NK-92 (cell line): ENCODE data around the gene CYLC1.

Experiments used
- DNase-seq: peaks from one replicate; lab custom pipeline; 2025; ENCODE audit not compliant: unreplicated experiment; lab: John Stamatoyannopoulos, UW

Gene CYLC1, protein sequence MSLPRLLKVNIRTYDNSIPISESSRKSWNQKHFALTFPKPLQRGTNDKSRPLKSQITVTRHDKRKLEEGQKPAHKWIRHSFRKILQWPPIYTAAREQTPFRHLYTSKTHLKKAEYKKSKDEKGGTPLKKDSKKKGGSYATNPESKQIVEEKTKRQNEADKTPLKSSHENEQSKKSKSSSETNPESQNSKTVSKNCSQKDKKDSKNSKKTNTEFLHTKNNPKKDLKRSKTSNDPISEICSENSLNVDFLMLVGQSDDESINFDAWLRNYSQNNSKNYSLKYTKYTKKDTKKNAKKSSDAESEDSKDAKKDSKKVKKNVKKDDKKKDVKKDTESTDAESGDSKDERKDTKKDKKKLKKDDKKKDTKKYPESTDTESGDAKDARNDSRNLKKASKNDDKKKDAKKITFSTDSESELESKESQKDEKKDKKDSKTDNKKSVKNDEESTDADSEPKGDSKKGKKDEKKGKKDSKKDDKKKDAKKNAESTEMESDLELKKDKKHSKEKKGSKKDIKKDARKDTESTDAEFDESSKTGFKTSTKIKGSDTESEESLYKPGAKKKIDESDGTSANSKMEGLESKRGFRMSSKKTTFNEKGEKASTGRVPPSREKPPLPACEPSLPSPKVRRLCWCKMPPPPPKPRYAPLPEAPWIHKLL

DNA sequence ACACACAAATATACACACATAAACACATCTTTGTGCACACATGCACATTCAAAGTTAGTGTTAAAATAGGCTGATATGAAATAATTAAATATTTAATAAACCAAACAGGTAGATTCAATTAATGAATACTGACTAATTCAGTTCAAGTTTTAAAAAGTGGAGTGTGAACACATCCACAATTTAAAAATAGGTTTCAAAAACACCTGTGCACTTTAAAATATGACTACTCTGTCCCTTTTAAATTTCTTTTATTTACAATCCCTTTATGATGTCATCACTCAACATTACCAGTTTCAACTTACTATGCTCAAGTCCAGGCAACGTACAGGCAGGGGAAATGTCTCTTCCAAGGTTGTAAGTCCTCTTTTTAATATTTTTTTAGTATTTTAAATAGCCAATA lies at the start of gene CYLC1:
Gene CYLC1 (plus strand): TSS at position 301 of the 400 bp plus-strand sequence. CDS start 37 bp downstream, at position 338.
- no peak for DNase-seq

DNA sequence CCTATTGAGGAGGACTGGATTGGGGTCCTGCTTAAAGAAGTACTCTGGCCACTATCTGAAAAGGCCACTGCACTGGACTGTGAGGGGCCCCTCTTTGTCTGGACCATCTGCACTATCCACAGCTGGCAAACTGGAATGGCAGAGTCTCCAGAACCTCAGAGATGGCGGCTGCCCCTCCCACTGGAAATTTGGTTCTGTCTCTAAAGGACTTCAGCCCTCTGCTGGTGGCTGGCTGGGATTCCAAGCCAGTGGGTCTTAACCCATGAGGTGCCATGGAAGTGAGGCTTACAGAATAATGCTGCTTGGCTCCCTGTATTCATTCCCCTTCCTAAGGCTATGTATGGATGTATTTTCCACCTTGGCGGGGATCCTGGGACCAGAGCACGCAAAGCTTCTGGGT lies 41.6 kb upstream of the CYLC1 start:
- DNase-seq = no peak

DNA sequence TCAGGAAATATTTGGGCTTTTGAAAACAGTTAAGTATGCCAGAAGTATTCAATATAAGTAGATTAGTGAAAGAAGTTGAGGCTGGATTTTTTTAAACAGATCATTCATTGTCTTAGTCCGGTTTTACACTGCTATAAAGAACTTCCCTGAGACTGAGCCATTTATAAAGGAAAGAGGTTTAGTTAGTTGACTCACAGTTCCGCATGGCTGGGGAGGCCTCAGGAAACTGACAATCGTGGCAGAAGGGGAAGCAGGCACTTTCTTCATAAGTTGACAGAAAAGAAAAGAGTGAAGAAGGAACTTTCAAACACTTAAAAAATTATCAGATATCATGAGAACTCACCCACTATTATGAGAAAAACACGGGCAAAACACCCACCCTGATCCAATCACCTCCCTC lies 31.1 kb upstream of the CYLC1 start:
- DNase-seq = no peak

DNA sequence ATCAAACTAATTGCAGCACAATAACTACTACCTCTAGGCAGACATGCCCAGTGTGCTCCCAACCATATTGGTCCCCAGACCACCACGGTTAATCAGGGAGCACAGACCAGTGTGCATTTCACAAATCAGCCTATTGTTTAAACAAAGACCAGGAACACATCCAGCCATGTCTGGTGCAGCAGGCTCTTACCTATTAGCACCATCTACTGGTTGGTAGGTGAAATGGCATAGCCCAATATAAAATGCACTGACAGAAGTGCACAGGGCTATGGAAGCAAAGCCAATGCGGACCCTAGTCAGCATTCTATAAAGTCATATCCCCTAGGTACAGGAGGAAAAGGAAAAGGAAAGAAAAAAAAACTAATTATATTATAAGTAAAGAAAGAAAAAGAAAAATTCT lies 15.5 kb upstream of the CYLC1 start:
- no peak for DNase-seq

DNA sequence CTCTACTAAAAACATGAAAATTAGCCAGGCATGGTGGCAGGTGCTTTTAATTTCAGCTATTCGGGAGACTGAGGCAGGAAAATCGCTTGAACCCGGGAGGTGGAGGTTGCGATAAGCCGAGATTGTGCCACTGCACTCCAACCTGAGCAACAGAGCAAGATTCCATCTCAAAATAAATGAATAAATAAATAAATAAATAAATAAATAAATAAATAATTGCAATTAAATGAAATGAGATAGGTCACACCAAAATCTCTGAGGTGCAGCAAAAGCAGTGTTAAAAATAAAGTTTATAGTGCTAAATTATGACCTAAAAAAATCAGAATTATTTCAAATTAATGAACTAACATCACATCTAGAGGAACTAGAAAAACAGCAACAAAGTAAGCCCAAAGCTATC lies 13.6 kb upstream of the CYLC1 start:
- no peak for DNase-seq

DNA sequence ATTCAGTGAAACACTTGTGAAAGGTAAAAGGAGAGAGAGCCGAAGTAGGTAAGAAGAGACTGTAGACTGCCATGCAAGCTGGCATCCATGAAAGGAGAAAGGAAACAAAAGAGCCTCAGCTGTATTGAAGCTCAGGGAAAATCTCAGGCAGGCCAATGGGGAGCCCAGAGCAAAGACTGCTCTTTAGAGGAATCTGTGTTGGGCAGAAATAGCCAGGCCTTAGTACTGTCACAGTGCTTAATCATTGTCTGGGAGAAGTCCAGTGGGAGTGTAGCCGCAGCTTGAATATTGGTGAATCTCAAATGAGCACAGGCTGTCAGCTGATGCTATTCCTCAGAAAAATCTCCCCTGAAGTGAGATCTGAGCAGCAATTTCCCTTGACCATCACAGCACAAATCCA lies 27.6 kb downstream of the CYLC1 start:
- DNase-seq = no peak

DNA sequence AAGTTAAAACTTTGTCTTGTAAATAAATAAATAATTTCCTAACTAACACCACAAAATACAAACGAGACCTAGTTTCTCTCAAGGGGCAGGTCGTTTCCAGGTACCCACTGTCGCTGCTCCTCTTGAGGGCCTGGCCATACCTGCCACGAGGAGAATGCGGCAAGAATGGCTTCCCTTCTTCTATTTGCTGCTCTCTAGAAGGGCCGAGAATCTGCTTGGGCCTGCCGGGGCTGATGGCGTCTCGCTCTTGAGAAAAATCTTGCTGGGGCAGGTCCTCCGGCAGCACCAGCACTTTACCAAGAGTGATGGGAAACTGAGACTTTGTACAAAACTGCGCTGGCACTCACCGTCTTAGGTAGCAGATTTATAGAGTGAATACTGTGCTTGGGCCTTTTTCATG lies 31.5 kb downstream of the CYLC1 start:
- DNase-seq = no peak

DNA sequence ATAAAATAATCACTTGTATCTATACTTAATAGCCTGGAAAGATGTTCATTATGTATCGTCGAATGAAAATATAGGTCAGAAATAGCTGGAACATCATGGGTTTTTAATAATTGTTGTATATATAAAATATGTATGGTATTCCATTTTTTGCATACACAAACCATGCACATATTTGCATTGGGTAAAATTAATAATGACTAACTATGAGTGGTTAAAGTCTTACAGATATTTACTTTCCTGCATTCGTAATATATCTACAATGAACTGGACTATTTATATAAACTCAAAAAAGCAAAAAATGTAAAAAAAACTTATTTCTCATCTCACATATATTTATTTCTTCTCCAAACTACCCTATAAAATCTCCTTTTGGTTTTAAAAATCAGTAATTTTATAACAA lies 46.0 kb downstream of the CYLC1 start:
- DNase-seq = no peak

DNA sequence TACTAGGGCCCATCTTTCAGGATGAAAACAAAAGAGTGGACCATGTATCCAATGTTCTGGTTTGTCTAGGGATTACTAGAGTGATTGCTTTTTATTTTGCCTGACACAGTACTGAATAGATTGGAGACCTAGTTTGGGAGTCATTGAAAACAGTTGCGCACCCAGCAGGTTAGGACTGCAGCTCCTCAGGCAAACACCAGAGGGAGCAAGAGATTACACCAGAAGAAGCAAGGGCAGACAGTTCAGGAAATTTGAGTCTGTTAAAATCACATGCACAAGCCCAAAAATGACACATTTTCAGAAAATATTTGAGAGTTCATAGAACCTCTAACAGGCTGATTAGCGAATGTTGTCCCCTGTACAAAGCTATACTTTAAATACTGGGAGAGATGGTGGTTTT lies 55.6 kb downstream of the CYLC1 start:
- no peak for DNase-seq

DNA sequence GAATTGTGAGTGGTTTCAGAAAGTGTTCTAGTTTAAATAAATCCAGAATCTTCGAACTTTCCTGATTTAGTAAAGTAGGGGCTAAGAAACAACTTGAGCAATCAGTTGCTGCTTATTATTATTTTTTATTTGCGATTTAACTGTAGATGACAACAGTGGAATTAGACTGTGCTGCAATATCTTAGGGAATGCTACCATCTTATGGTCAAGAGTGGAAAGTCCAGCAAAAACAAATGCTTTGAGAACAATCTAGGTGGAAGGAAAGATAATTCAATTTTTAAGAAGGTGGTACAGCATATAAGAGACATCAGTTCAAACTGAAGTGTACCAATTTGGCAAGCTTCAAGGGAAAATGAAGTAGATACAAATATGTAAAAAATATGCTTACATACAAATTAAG lies 73.3 kb downstream of the CYLC1 start:
- no peak for DNase-seq
